Karpas-422 (cell line): ENCODE measurements around the gene HSD17B11. TPM values are rescaled to one million over a fixed set of nuclear protein-coding genes. Genes with fewer than 3 reads are reported as not detected.
"Not testable (repeated sequence)": the region's sequence is repeated elsewhere in the genome, so short reads cannot be mapped to it uniquely, and the experiment has no call there.

Experiments
- DNase-seq: peaks from one replicate; pipeline ENCODE4 v3.0.0-alpha.2; 2015
- H2AFZ ChIP-seq: fragments of 200-600 bp; sonication (generic); 2 replicates; pipeline ENCODE4 v1.6.1; 2014; ENCODE audit warnings: antibody characterized with exemption, low read length, mixed read lengths
- H3K27ac ChIP-seq: fragments of 200-600 bp; sonication (generic); 2 replicates; pipeline ENCODE4 v1.5.1; 2014; ENCODE audit warnings: mild to moderate bottlenecking, low read length, moderate library complexity
- H3K27me3 ChIP-seq: fragments of 200-600 bp; sonication (generic); 2 replicates; pipeline ENCODE4 v1.6.1; 2014; ENCODE audit warnings: low read length, mixed read lengths
- H3K36me3 ChIP-seq: fragments of 200-600 bp; sonication (generic); 2 replicates; pipeline ENCODE4 v1.6.1; 2014; ENCODE audit warnings: low read length, mixed read lengths; ENCODE audit not compliant: insufficient read depth
- H3K4me1 ChIP-seq: fragments of 200-600 bp; sonication (generic); 2 replicates; pipeline ENCODE4 v1.6.1; 2014; ENCODE audit warnings: mild to moderate bottlenecking, low read length, mixed read lengths
- H3K4me2 ChIP-seq: fragments of 200-600 bp; sonication (generic); 2 replicates; pipeline ENCODE4 v1.6.1; 2014; ENCODE audit warnings: low read length, low read depth, mild to moderate bottlenecking; ENCODE audit not compliant: poor library complexity, severe bottlenecking
- H3K4me3 ChIP-seq: fragments of 200-600 bp; sonication (generic); 2 replicates; pipeline ENCODE4 v1.5.1; 2014; ENCODE audit warnings: mild to moderate bottlenecking, antibody characterized with exemption, low read length, mixed read lengths
- H3K79me2 ChIP-seq: fragments of 200-600 bp; sonication (generic); 2 replicates; pipeline ENCODE4 v1.6.1; 2014; ENCODE audit warnings: mild to moderate bottlenecking, low read length, mixed read lengths
- H3K9ac ChIP-seq: fragments of 200-600 bp; sonication (generic); 2 replicates; pipeline ENCODE4 v1.6.0; 2014; ENCODE audit warnings: low read length
- H3K9me2 ChIP-seq: fragments of 200-600 bp; sonication (generic), shearing (Covaris generic); replicated peaks from 2 replicates; pipeline ENCODE4 v1.6.0; 2014; ENCODE audit warnings: mild to moderate bottlenecking, low read length, moderate library complexity; ENCODE audit not compliant: insufficient read depth
- H3K9me3 ChIP-seq: fragments of 300-700, 200-600 bp; sonication (generic); 2 replicates; pipeline ENCODE4 v1.6.1; 2014; ENCODE audit warnings: low read length, mixed read lengths
- H4K20me1 ChIP-seq: fragments of 200-600 bp; sonication (generic); 2 replicates; pipeline ENCODE4 v1.6.1; 2014; ENCODE audit warnings: mild to moderate bottlenecking, antibody characterized with exemption, low read length, low read depth; ENCODE audit not compliant: insufficient read depth
- total RNA-seq: library from RNA; depleted of rRNA; stranded (reverse); fragments of >200 nt; shearing (Covaris generic); gene quantifications from 2 replicates; pipeline ENCODE4 v1.2.3, GENCODE V29; 2014; ENCODE audit warnings: low replicate concordance; rRNA removed

The HSD17B11 gene
- total RNA-seq: 4.7 and 31.0 TPM in 2 replicates

- peak; percentile 95 for DNase-seq
- Histone ChIP-seq H3K4me1 (peaks cover 17% of the 10 kb centered on the region), H2AFZ (peak within 1 kb of the TSS; percentile 96), H3K9ac (peak within 1 kb of the TSS; percentile 78), H3K27me3 (no peaks in the 10 kb centered on the region), H3K9me2 (no peaks in the 10 kb centered on the region), H4K20me1 (no peaks in the 10 kb centered on the region), H3K9me3 (no peaks in the 10 kb centered on the region), H3K4me2 (peak within 1 kb of the TSS; percentile 88), H3K79me2 (no peaks in the 10 kb centered on the region), H3K4me3 (peak within 1 kb of the TSS; percentile 76), H3K36me3 (no peaks in the 10 kb centered on the region), H3K27ac (no peak within 1 kb of the TSS)
These were observed at the start of gene HSD17B11 for GRCh38 chr4:87390891-87391575. TSS of gene HSD17B11 (minus strand) at chr4:87391188. CDS start at chr4:87391070, 118 bp downstream.

GRCh38 chr4:87433342-87433741 is 42.4 kb upstream of the HSD17B11 start:
- DNase-seq: no peak
- H3K9me3 ChIP-seq: no peaks in the 10 kb centered on the region
- H3K36me3 ChIP-seq: peaks cover 11% of the 10 kb centered on the region; the same call in 1 of the 2 replicates
- H3K27ac ChIP-seq: no peak overlapping the region
- no peaks in the 10 kb centered on the region for H4K20me1 ChIP-seq
- peaks cover 88% of the 10 kb centered on the region for H3K79me2 ChIP-seq
- H2AFZ ChIP-seq: no peak overlapping the region
- H3K27me3 ChIP-seq: no peaks in the 10 kb centered on the region
- H3K9ac ChIP-seq: no peak overlapping the region
- no peak overlapping the region for H3K4me3 ChIP-seq
- H3K4me1 ChIP-seq: no peaks in the 10 kb centered on the region
- H3K9me2 ChIP-seq: no peaks in the 10 kb centered on the region
- no peak overlapping the region for H3K4me2 ChIP-seq

GRCh38 chr4:87430038-87430437 is 39.0 kb upstream of the HSD17B11 start:
- Histone ChIP-seq H3K9me2 (no peaks in the 10 kb centered on the region), H4K20me1 (no peaks in the 10 kb centered on the region), H3K9ac (no peak overlapping the region), H3K27me3 (no peaks in the 10 kb centered on the region), H3K4me2 (no peak overlapping the region), H3K79me2 (peaks cover 99% of the 10 kb centered on the region), H3K4me1 (peaks cover 16% of the 10 kb centered on the region), H3K36me3 (peaks cover 2% of the 10 kb centered on the region; the same call in 1 of the 2 replicates), H2AFZ (no peak overlapping the region), H3K27ac (no peak overlapping the region), H3K9me3 (no peaks in the 10 kb centered on the region), H3K4me3 (no peak overlapping the region)
- no peak for DNase-seq

- no peaks in the 10 kb centered on the region for H3K27me3 ChIP-seq
- H3K4me2 ChIP-seq: no peak overlapping the region
- peaks cover 26% of the 10 kb centered on the region for H3K4me1 ChIP-seq
- no peaks in the 10 kb centered on the region for H3K9me3 ChIP-seq
- no peaks in the 10 kb centered on the region for H3K9me2 ChIP-seq
- H3K79me2 ChIP-seq: peaks cover 99% of the 10 kb centered on the region
- no peak overlapping the region for H3K27ac ChIP-seq
- no peaks in the 10 kb centered on the region for H4K20me1 ChIP-seq
- no peak overlapping the region for H2AFZ ChIP-seq
- DNase-seq: no peak
- no peaks in the 10 kb centered on the region for H3K36me3 ChIP-seq
- no peak overlapping the region for H3K9ac ChIP-seq
- no peak overlapping the region for H3K4me3 ChIP-seq
These were observed 38.0 kb upstream of the HSD17B11 start for GRCh38 chr4:87428979-87429378.

- no peak overlapping the region for H3K27ac ChIP-seq
- H3K4me3 ChIP-seq: no peak overlapping the region
- H3K79me2 ChIP-seq: peaks cover 99% of the 10 kb centered on the region
- H3K27me3 ChIP-seq: no peaks in the 10 kb centered on the region
- H2AFZ ChIP-seq: no peak overlapping the region
- no peak for DNase-seq
- no peaks in the 10 kb centered on the region for H3K36me3 ChIP-seq
- no peak overlapping the region for H3K9ac ChIP-seq
- H4K20me1 ChIP-seq: no peaks in the 10 kb centered on the region
- H3K9me2 ChIP-seq: no peaks in the 10 kb centered on the region
- no peaks in the 10 kb centered on the region for H3K9me3 ChIP-seq
- H3K4me2 ChIP-seq: no peak overlapping the region
- peaks cover 31% of the 10 kb centered on the region for H3K4me1 ChIP-seq
These were observed 36.5 kb upstream of the HSD17B11 start for GRCh38 chr4:87427518-87427868.

GRCh38 chr4:87426865-87427517 is 36.0 kb upstream of the HSD17B11 start:
- no peak for DNase-seq
- Histone ChIP-seq H3K9ac (no peak overlapping the region), H3K27me3 (no peaks in the 10 kb centered on the region), H3K4me3 (no peak overlapping the region), H3K27ac (no peak overlapping the region), H3K9me2 (no peaks in the 10 kb centered on the region), H4K20me1 (no peaks in the 10 kb centered on the region), H3K36me3 (no peaks in the 10 kb centered on the region), H3K9me3 (no peaks in the 10 kb centered on the region), H3K4me2 (peak overlapping the region; percentile 15), H3K79me2 (peaks cover 96% of the 10 kb centered on the region), H3K4me1 (peaks cover 31% of the 10 kb centered on the region), H2AFZ (no peak overlapping the region)

GRCh38 chr4:87425711-87426110 is 34.7 kb upstream of the HSD17B11 start:
- Histone ChIP-seq H3K27ac (no peak overlapping the region), H3K27me3 (no peaks in the 10 kb centered on the region), H2AFZ (no peak overlapping the region), H3K9ac (no peak overlapping the region), H3K36me3 (no peaks in the 10 kb centered on the region), H3K9me2 (no peaks in the 10 kb centered on the region), H3K4me3 (no peak overlapping the region), H3K4me2 (no peak overlapping the region), H3K9me3 (no peaks in the 10 kb centered on the region), H4K20me1 (no peaks in the 10 kb centered on the region), H3K79me2 (peaks cover 86% of the 10 kb centered on the region), H3K4me1 (peaks cover 44% of the 10 kb centered on the region)
- no peak for DNase-seq

- H3K4me3 ChIP-seq: peak overlapping the region; percentile 90
- not testable (repeated sequence) for H3K27me3 ChIP-seq, H4K20me1 ChIP-seq, H3K27ac ChIP-seq, H3K36me3 ChIP-seq, DNase-seq, H2AFZ ChIP-seq, H3K9me2 ChIP-seq, H3K9me3 ChIP-seq
- H3K79me2 ChIP-seq: peaks cover 71% of the 10 kb centered on the region
- H3K9ac ChIP-seq: peak overlapping the region; percentile 84
- H3K4me1 ChIP-seq: peaks cover 56% of the 10 kb centered on the region
- H3K4me2 ChIP-seq: peak overlapping the region; percentile 91
These were observed 33.1 kb upstream of the HSD17B11 start for GRCh38 chr4:87424099-87424543.
